Stimulated activated CD4-positive, alpha-beta T cell treated with anti-CD3 and anti-CD28 coated beads, Interleukin-12 subunit alpha, Interleukin-12 subunit beta, amount 100 ng/mL, for 4 hours (primary cell): ENCODE measurements around the gene STOM.

Source experiments
- DNase-seq: peaks from one replicate; pipeline ENCODE4 v3.0.0-alpha.2; 2020

The STOM gene

GRCh38 chr9:121318631-121319382 lies 51.2 kb downstream of the STOM start:
- no peak for DNase-seq

GRCh38 chr9:121317737-121318630 lies 52.1 kb downstream of the STOM start:
- DNase-seq, result no peak

- DNase-seq, result no peak
Measured at GRCh38 chr9:121316852-121317373, 53.1 kb downstream of the STOM start.

- no peak for DNase-seq
Measured at GRCh38 chr9:121316378-121316777, 53.7 kb downstream of the STOM start.

GRCh38 chr9:121313458-121314152 lies 56.4 kb downstream of the STOM start:
- DNase-seq, result no peak

GRCh38 chr9:121312169-121312568 lies 57.9 kb downstream of the STOM start:
- no peak for DNase-seq

GRCh38 chr9:121310571-121310970 lies 59.5 kb downstream of the STOM start:
- DNase-seq, result no peak

- DNase-seq, result no peak
Measured at GRCh38 chr9:121309833-121310425, 60.1 kb downstream of the STOM start.

GRCh38 chr9:121309171-121309570 lies 60.9 kb downstream of the STOM start:
- no peak for DNase-seq

- no peak for DNase-seq
Measured at GRCh38 chr9:121308765-121309164, 61.3 kb downstream of the STOM start.

- no peak for DNase-seq
Measured at GRCh38 chr9:121307976-121308375, 62.1 kb downstream of the STOM start.

GRCh38 chr9:121305269-121305994 lies 64.6 kb downstream of the STOM start:
- no peak for DNase-seq

- no peak for DNase-seq
Measured at GRCh38 chr9:121304707-121305106, 65.3 kb downstream of the STOM start.

GRCh38 chr9:121303456-121304451 lies 66.3 kb downstream of the STOM start:
- no peak for DNase-seq

- DNase-seq, result no peak
Measured at GRCh38 chr9:121302786-121303185, 67.3 kb downstream of the STOM start.

GRCh38 chr9:121302341-121302740 lies 67.7 kb downstream of the STOM start:
- no peak for DNase-seq

GRCh38 chr9:121301881-121302286 lies 68.2 kb downstream of the STOM start:
- no peak for DNase-seq

- no peak for DNase-seq
Measured at GRCh38 chr9:121300283-121301119, 69.5 kb downstream of the STOM start.

- peak; percentile 7 for DNase-seq
Measured at GRCh38 chr9:121299467-121300282, 70.4 kb downstream of the STOM start.
